Thyroid gland (tissue), 4 donors: Measurements from ENCODE around the gene GDAP1L1.

Experiments used
- CTCF ChIP-seq, 6 experiments: fragments of 200-600 bp in 3 of 6; fragments of 450-650 bp in 3 of 6; sonication (generic) in 3 of 6; IDR thresholded peaks; one replicate each; pipeline ENCODE4 v1.5.1; 2016 to 2019; ENCODE audit warnings: antibody characterized with exemption in 6 of 6, mild to moderate bottlenecking in 2 of 6, inconsistent platforms in 1 of 6, moderate library complexity in 1 of 6
- POLR2A ChIP-seq, 2 donors: fragments of 450-650 bp; IDR thresholded peaks; one replicate each; pipeline ENCODE4 v1.6.1; 2017; ENCODE audit warnings: antibody characterized with exemption in 2 of 2, mild to moderate bottlenecking in 2 of 2, moderate library complexity in 1 of 2

GRCh38 chr20:44200371-44200770 lies 46.7 kb upstream of the GDAP1L1 start:
- no peak for TF ChIP-seq CTCF (IDR thresholded peaks at IDR 0.05)
- no peak for TF ChIP-seq POLR2A (IDR thresholded peaks at IDR 0.05)
